Fibroblast of lung (primary cell): ENCODE data around the gene ZNF430.

Experiments used
- CTCF ChIP-seq, 2 donors: IDR thresholded peaks in 1 of 2; conservative IDR thresholded peaks in 1 of 2; 1 replicate in 1 of 2; 2 replicates in 1 of 2; pipeline ENCODE4 v1.5.1; 2011 to 2012; ENCODE audit warnings: low read length in 2 of 2, control low read depth in 1 of 2, inconsistent platforms in 1 of 2, low read depth in 1 of 2, mild to moderate bottlenecking in 1 of 2
- EZH2 ChIP-seq: IDR thresholded peaks from 2 replicates; pipeline ENCODE4 v1.5.1; 2012; ENCODE audit warnings: low read length, control low read depth, mild to moderate bottlenecking; ENCODE audit errors: missing control alignments

GRCh38 chr19:21028969-21029268 lies 8.5 kb downstream of the ZNF430 start:
- TF ChIP-seq CTCF (conservative IDR thresholded peaks at IDR 0.05 in 1 of 2, IDR thresholded peaks at IDR 0.05 in 1 of 2; ENCODE audit: low read depth in 1 of 2, low read length in 2 of 2) (no peak), EZH2 (no peak)
